Measurements from ENCODE around the gene ARID1B. TPM values are rescaled to one million over a fixed set of nuclear protein-coding genes. Genes with fewer than 3 reads are reported as not detected.

ARID1B gene
- total RNA-seq, 1 donor: 55.0 TPM

DNA sequence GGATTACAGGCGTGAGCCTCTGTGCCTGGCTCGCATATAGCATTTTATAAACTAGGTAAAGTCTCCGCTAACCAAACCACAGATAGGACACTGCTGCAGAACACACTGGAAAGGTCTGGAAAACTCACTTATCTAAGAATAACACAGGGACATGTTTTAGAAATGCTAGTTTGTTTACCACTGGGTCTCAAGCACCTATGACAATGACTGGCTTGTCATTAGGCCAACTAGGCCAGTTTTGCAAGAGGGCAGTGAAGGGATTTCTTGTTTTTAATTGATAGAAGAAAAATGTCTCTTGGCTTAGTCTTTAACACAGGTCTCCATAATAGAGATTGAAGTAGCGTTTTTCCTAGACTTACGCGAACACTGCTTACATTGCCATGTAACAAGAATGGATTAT, 344.7 kb downstream of the ARID1B start:
- no peak overlapping the region for H3K27ac ChIP-seq (ENCODE audit: low read depth, low read length)
- H3K9me3 ChIP-seq (ENCODE audit: low read depth, low read length): no peaks in the 10 kb centered on the region
- peaks cover 3% of the 10 kb centered on the region for H3K4me1 ChIP-seq (ENCODE audit: insufficient read depth, low read length)
- no peak overlapping the region for H2AFZ ChIP-seq (ENCODE audit: low read length)
- no peak overlapping the region for H3K4me2 ChIP-seq (ENCODE audit: insufficient read depth, low read length)
- no peaks in the 10 kb centered on the region for H3K79me2 ChIP-seq (ENCODE audit: insufficient read depth, low read length)
- H3K4me3 ChIP-seq (ENCODE audit: insufficient read depth, low read length): no peak overlapping the region
- H3K36me3 ChIP-seq (ENCODE audit: insufficient read depth, low read length): no peaks in the 10 kb centered on the region
- peaks cover 2% of the 10 kb centered on the region for H4K20me1 ChIP-seq (ENCODE audit: insufficient read depth, low read length)
- no peaks in the 10 kb centered on the region for H3K27me3 ChIP-seq (ENCODE audit: insufficient read depth, low read length)
- DNase-seq (ENCODE audit: insufficient read length, low spot score, missing footprints): no peak
- TF ChIP-seq, protein P1, sequence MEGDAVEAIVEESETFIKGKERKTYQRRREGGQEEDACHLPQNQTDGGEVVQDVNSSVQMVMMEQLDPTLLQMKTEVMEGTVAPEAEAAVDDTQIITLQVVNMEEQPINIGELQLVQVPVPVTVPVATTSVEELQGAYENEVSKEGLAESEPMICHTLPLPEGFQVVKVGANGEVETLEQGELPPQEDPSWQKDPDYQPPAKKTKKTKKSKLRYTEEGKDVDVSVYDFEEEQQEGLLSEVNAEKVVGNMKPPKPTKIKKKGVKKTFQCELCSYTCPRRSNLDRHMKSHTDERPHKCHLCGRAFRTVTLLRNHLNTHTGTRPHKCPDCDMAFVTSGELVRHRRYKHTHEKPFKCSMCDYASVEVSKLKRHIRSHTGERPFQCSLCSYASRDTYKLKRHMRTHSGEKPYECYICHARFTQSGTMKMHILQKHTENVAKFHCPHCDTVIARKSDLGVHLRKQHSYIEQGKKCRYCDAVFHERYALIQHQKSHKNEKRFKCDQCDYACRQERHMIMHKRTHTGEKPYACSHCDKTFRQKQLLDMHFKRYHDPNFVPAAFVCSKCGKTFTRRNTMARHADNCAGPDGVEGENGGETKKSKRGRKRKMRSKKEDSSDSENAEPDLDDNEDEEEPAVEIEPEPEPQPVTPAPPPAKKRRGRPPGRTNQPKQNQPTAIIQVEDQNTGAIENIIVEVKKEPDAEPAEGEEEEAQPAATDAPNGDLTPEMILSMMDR (IDR thresholded peaks at IDR 0.05; ENCODE audit: extremely low read depth, low read depth, low read length): no peak

DNA sequence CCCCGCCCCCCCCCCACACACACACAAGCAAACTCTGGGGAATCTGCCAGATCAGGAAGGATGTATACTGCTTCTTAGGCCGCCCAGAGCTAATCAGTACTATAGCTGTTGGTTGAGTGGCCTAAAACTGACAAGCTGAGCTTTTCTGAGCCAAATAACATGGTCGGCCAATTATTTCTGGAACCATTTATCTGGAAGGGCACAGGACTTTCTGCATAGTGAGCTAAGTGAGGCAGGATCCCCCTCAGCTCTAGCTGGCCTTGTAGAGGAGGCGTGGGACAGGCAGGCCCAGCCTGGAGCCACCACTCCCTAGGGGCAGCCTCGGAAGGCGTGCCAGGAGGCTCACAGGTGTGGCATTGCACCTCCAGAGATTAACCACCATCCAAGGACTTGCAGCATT, 346.1 kb downstream of the ARID1B start:
- Histone ChIP-seq H3K27me3 (ENCODE audit: insufficient read depth, low read length) (no peaks in the 10 kb centered on the region), H3K79me2 (ENCODE audit: insufficient read depth, low read length) (no peaks in the 10 kb centered on the region), H3K4me3 (ENCODE audit: insufficient read depth, low read length) (no peak overlapping the region), H2AFZ (ENCODE audit: low read length) (no peak overlapping the region), H3K9me3 (ENCODE audit: low read depth, low read length) (no peaks in the 10 kb centered on the region), H4K20me1 (ENCODE audit: insufficient read depth, low read length) (peaks cover 2% of the 10 kb centered on the region), H3K4me2 (ENCODE audit: insufficient read depth, low read length) (no peak overlapping the region), H3K27ac (ENCODE audit: low read depth, low read length) (no peak overlapping the region), H3K4me1 (ENCODE audit: insufficient read depth, low read length) (peaks cover 3% of the 10 kb centered on the region), H3K36me3 (ENCODE audit: insufficient read depth, low read length) (no peaks in the 10 kb centered on the region)
- TF ChIP-seq, protein P1 (IDR thresholded peaks at IDR 0.05; ENCODE audit: extremely low read depth, low read depth, low read length): no peak
- no peak for DNase-seq (ENCODE audit: insufficient read length, low spot score, missing footprints)

DNA sequence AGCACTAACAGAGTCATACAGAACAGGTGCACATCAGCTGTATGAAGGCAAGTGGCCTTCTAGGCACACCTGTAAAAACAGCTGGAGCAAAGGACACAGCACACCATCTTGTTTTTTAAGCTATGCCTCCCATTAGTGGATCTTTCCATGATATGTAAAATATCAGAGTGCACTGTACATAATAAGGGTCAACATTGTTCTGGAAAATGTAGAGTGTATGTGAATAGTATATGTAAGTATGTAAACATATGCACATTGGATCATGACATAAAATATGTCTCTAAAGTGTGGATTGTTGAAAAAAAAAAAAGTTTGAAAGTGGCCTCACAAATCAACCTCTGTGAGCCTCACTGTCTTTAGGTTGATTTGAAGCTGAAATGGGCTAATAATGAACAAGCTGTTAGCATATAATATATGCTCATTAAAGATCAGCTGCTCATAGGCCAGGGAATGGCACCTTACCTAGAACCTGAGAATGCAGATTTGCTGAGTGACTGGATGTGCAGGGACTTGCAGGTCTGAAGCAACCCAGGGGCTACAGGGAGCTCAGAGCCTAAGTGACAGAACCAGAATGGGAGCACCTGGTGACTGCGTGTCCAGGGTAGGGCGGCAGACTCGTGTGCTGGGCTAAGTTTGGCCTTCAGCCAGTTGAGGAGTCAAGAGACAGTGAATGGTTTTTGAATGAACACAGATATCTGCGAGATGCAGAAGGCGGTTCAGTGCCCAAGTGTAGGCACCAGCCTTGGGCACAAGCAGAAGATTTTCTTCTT, 347.5 kb downstream of the ARID1B start:
- no peaks in the 10 kb centered on the region for H3K36me3 ChIP-seq (ENCODE audit: insufficient read depth, low read length)
- no peak overlapping the region for H2AFZ ChIP-seq (ENCODE audit: low read length)
- peaks cover 9% of the 10 kb centered on the region for H3K4me1 ChIP-seq (ENCODE audit: insufficient read depth, low read length)
- no peaks in the 10 kb centered on the region for H3K27me3 ChIP-seq (ENCODE audit: insufficient read depth, low read length)
- H3K27ac ChIP-seq (ENCODE audit: low read depth, low read length): no peak overlapping the region
- no peak overlapping the region for H3K4me2 ChIP-seq (ENCODE audit: insufficient read depth, low read length)
- H3K4me3 ChIP-seq (ENCODE audit: insufficient read depth, low read length): no peak overlapping the region
- no peaks in the 10 kb centered on the region for H3K9me3 ChIP-seq (ENCODE audit: low read depth, low read length)
- no peaks in the 10 kb centered on the region for H3K79me2 ChIP-seq (ENCODE audit: insufficient read depth, low read length)
- DNase-seq (ENCODE audit: insufficient read length, low spot score, missing footprints): no peak
- peaks cover 2% of the 10 kb centered on the region for H4K20me1 ChIP-seq (ENCODE audit: insufficient read depth, low read length)
- TF ChIP-seq, protein P1 (IDR thresholded peaks at IDR 0.05; ENCODE audit: extremely low read depth, low read depth, low read length): no peak

DNA sequence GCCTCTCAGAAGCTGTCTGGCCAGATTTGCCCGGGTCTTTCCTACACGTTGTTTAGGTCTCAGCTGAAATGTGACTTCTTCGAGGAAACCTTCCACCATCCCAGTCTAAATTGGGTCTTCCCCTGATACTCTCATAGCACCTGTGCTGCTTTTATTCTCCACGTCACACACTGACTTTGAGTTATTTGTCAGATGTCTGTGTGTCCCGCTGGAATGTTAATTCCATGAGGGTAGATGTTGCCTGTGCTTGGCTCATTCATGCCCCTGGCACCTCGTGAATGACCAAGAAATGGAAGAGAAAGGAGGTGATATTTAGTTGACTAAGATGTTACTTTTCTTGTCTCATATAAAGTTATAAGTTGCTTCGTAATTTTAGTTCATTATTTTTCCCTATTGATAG, 348.4 kb downstream of the ARID1B start:
- peaks cover 2% of the 10 kb centered on the region for H4K20me1 ChIP-seq (ENCODE audit: insufficient read depth, low read length)
- H3K27ac ChIP-seq (ENCODE audit: low read depth, low read length): no peak overlapping the region
- TF ChIP-seq, protein P1 (IDR thresholded peaks at IDR 0.05; ENCODE audit: extremely low read depth, low read depth, low read length): no peak
- no peak overlapping the region for H3K4me2 ChIP-seq (ENCODE audit: insufficient read depth, low read length)
- no peaks in the 10 kb centered on the region for H3K36me3 ChIP-seq (ENCODE audit: insufficient read depth, low read length)
- H3K4me1 ChIP-seq (ENCODE audit: insufficient read depth, low read length): peaks cover 7% of the 10 kb centered on the region
- no peaks in the 10 kb centered on the region for H3K27me3 ChIP-seq (ENCODE audit: insufficient read depth, low read length)
- no peaks in the 10 kb centered on the region for H3K79me2 ChIP-seq (ENCODE audit: insufficient read depth, low read length)
- H2AFZ ChIP-seq (ENCODE audit: low read length): no peak overlapping the region
- no peaks in the 10 kb centered on the region for H3K9me3 ChIP-seq (ENCODE audit: low read depth, low read length)
- DNase-seq (ENCODE audit: insufficient read length, low spot score, missing footprints): no peak
- H3K4me3 ChIP-seq (ENCODE audit: insufficient read depth, low read length): no peak overlapping the region
